Stimulated activated CD4-positive, alpha-beta T cell treated with anti-CD3 and anti-CD28 coated beads, Interleukin-4, amount 100 ng/mL, for 1 hour (primary cell): ENCODE data around the gene GOLGA8T.
"Not testable (repeated sequence)": the region's sequence is repeated elsewhere in the genome, so short reads cannot be mapped to it uniquely, and the experiment has no call there.

ENCODE experiments used
- DNase-seq: peaks from one replicate; pipeline ENCODE4 v3.0.0-alpha.2; 2020

GOLGA8T gene

GRCh38 chr15:30134751-30135150, at the start of gene GOLGA8T:
Gene GOLGA8T (plus strand): TSS chr15:30135051. CDS start chr15:30135149, 98 bp downstream.
- not testable (repeated sequence) for DNase-seq

GRCh38 chr15:30097827-30098226, 37.0 kb upstream of the GOLGA8T start:
- DNase-seq, result not testable (repeated sequence)

- not testable (repeated sequence) for DNase-seq
Observed at GRCh38 chr15:30102890-30103289, 32.0 kb upstream of the GOLGA8T start.

- not testable (repeated sequence) for DNase-seq
Observed at GRCh38 chr15:30103941-30104507, 30.8 kb upstream of the GOLGA8T start.

GRCh38 chr15:30110591-30110990, 24.3 kb upstream of the GOLGA8T start:
- not testable (repeated sequence) for DNase-seq

- DNase-seq, result not testable (repeated sequence)
Observed at GRCh38 chr15:30130066-30130465, 4.8 kb upstream of the GOLGA8T start.

GRCh38 chr15:30143246-30143645, 8.4 kb downstream of the GOLGA8T start:
- not testable (repeated sequence) for DNase-seq

GRCh38 chr15:30149891-30150290, 15.0 kb downstream of the GOLGA8T start:
- not testable (repeated sequence) for DNase-seq

- not testable (repeated sequence) for DNase-seq
Observed at GRCh38 chr15:30162479-30163357, 27.9 kb downstream of the GOLGA8T start.

- not testable (repeated sequence) for DNase-seq
Observed at GRCh38 chr15:30163759-30164158, 28.9 kb downstream of the GOLGA8T start.

- DNase-seq, result not testable (repeated sequence)
Observed at GRCh38 chr15:30164257-30164656, 29.4 kb downstream of the GOLGA8T start.

GRCh38 chr15:30167403-30167802, 32.6 kb downstream of the GOLGA8T start:
- not testable (repeated sequence) for DNase-seq

GRCh38 chr15:30167886-30168285, 33.0 kb downstream of the GOLGA8T start:
- not testable (repeated sequence) for DNase-seq

- DNase-seq, result not testable (repeated sequence)
Observed at GRCh38 chr15:30171452-30171851, 36.6 kb downstream of the GOLGA8T start.

GRCh38 chr15:30173041-30173608, 38.3 kb downstream of the GOLGA8T start:
- DNase-seq, result peak; percentile 55

GRCh38 chr15:30175291-30175690, 40.4 kb downstream of the GOLGA8T start:
- DNase-seq, result not testable (repeated sequence)

GRCh38 chr15:30176613-30177012, 41.8 kb downstream of the GOLGA8T start:
- DNase-seq, result not testable (repeated sequence)

GRCh38 chr15:30179814-30180213, 45.0 kb downstream of the GOLGA8T start:
- not testable (repeated sequence) for DNase-seq

GRCh38 chr15:30185495-30185894, 50.6 kb downstream of the GOLGA8T start:
- DNase-seq, result not testable (repeated sequence)

- DNase-seq, result not testable (repeated sequence)
Observed at GRCh38 chr15:30187429-30187828, 52.6 kb downstream of the GOLGA8T start.

GRCh38 chr15:30189754-30190153, 54.9 kb downstream of the GOLGA8T start:
- not testable (repeated sequence) for DNase-seq

- DNase-seq, result not testable (repeated sequence)
Observed at GRCh38 chr15:30191143-30191542, 56.3 kb downstream of the GOLGA8T start.

- DNase-seq, result not testable (repeated sequence)
Observed at GRCh38 chr15:30191639-30192038, 56.8 kb downstream of the GOLGA8T start.
